ENCODE data around the gene RIMOC1.
A peak's percentile ranks its signal among the peaks of the same experiment; 100 is the strongest.

RIMOC1 gene

GRCh38 chr5:41878643-41879478, 25.3 kb upstream of the RIMOC1 start (continued):
- no peak for TF ChIP-seq ZNF148 (tag by site-specific recombination; IDR thresholded peaks at IDR 0.05; ENCODE audit: borderline replicate concordance)
- TF ChIP-seq ZNF26 (tag by site-specific recombination; IDR thresholded peaks at IDR 0.05): no peak
- TF ChIP-seq ZNF654 (tag by site-specific recombination; IDR thresholded peaks at IDR 0.05; ENCODE audit: low read depth): no peak
- TF ChIP-seq ZNF843 (tag by site-specific recombination; IDR thresholded peaks at IDR 0.05): 0 out of 2 replicates have a peak, but pooled peaks have one; percentile 29
- TF ChIP-seq ZNF184 (tag by site-specific recombination; IDR thresholded peaks at IDR 0.05): no peak
- TF ChIP-seq ZNF169 (tag by site-specific recombination; IDR thresholded peaks at IDR 0.05): no peak

- H3K36me3 ChIP-seq (ENCODE audit: control insufficient read depth in 2 of 2, insufficient read depth in 1 of 2, low read length in 2 of 2): no peaks in the 10 kb centered on the region
- H3K9me3 ChIP-seq (ENCODE audit: control insufficient read depth, insufficient read depth, low read depth, low read length): no peaks in the 10 kb centered on the region
- POLR2A ChIA-PET: interaction anchor here (1.1 kb wide), 1 partner anchor 12 kb away, joined by 4 read pairs; the partner anchor contains the start of gene OXCT1
- CTCF ChIA-PET: interaction anchor here (0.6 kb wide), 2 partner anchors 120 to 862 kb away, joined by 3 to 4 read pairs; no protein-coding TSS in a partner anchor
- peaks cover 8% of the 10 kb centered on the region for H3K4me1 ChIP-seq (ENCODE audit: control insufficient read depth, insufficient read depth, low read length)
- no peak overlapping the region for H3K4me3 ChIP-seq (ENCODE audit: low read depth, low read length)
- H3K27ac ChIP-seq (ENCODE audit: extremely low read depth, low read depth, low read length): no peak overlapping the region
- TF ChIP-seq HOXA7 (CRISPR knock-in tag; IDR thresholded peaks at IDR 0.05; ENCODE audit: borderline replicate concordance): no peak
- TF ChIP-seq PRDM1 (tag by site-specific recombination; IDR thresholded peaks at IDR 0.05): no peak
- no peak for TF ChIP-seq ZNF707 (tag by site-specific recombination; IDR thresholded peaks at IDR 0.05)
- no peak for TF ChIP-seq ZNF10 (tag by site-specific recombination; IDR thresholded peaks at IDR 0.05)
- no peak for TF ChIP-seq ZNF169 (tag by site-specific recombination; IDR thresholded peaks at IDR 0.05)
- no peak for TF ChIP-seq ZNF548 (tag by site-specific recombination; IDR thresholded peaks at IDR 0.05)
- no peak for TF ChIP-seq RBAK (tag by site-specific recombination; IDR thresholded peaks at IDR 0.05)
- TF ChIP-seq ZNF585B (tag by site-specific recombination; IDR thresholded peaks at IDR 0.05): no peak
- no peak for TF ChIP-seq ZNF518A (tag by site-specific recombination; conservative IDR thresholded peaks at IDR 0.05; ENCODE audit: low read depth)
- no peak for TF ChIP-seq ZNF239 (tag by site-specific recombination; IDR thresholded peaks at IDR 0.05)
- no peak for TF ChIP-seq ZNF664 (tag by site-specific recombination; IDR thresholded peaks at IDR 0.05)
- TF ChIP-seq ZBTB8A (tag by site-specific recombination; IDR thresholded peaks at IDR 0.05): no peak
- no peak for TF ChIP-seq ZNF248 (tag by site-specific recombination; IDR thresholded peaks at IDR 0.05)
- TF ChIP-seq PRDM6 (tag by site-specific recombination; IDR thresholded peaks at IDR 0.05): no peak
- no peak for TF ChIP-seq TCF7L2 (IDR thresholded peaks at IDR 0.05; ENCODE audit: borderline replicate concordance, low read depth, low read length)
- TF ChIP-seq ZNF174 (tag by site-specific recombination; IDR thresholded peaks at IDR 0.05): no peak
- no peak for TF ChIP-seq ZBTB21 (tag by site-specific recombination; IDR thresholded peaks at IDR 0.05)
These were observed 21.4 kb upstream of the RIMOC1 start for GRCh38 chr5:41882765-41883164.
